ENCODE results near the gene PDK2.

GRCh38 chr17:50108556-50108955, 13.4 kb downstream of the PDK2 start:
- TF ChIP-seq YY1 (IDR thresholded peaks at IDR 0.05; ENCODE audit: low read depth, low read length) (no peak), POU2F2 (IDR thresholded peaks at IDR 0.05; ENCODE audit: borderline replicate concordance, low read depth, low read length) (no peak), POLR2A (IDR thresholded peaks at IDR 0.05; ENCODE audit: low read depth, low read length) (no peak), PBX3 (IDR thresholded peaks at IDR 0.05; ENCODE audit: insufficient replicate concordance, low read depth, low read length) (no peak), CTCF (IDR thresholded peaks at IDR 0.05 in 2 of 3, conservative IDR thresholded peaks at IDR 0.05 in 1 of 3; ENCODE audit: control insufficient read depth in 2 of 3, extremely low read depth in 1 of 3, insufficient read depth in 1 of 3, low read depth in 3 of 3, low read length in 3 of 3) (no peak), EZH2 (IDR thresholded peaks at IDR 0.05; ENCODE audit: borderline replicate concordance, control insufficient read depth, low read depth, low read length) (no peak), SREBF2 (IDR thresholded peaks at IDR 0.05; ENCODE audit: low read length) (no peak), POLR2AphosphoS5 (IDR thresholded peaks at IDR 0.05; ENCODE audit: low read length) (no peak), BHLHE40 (IDR thresholded peaks at IDR 0.05; ENCODE audit: borderline replicate concordance in 1 of 2, low read depth in 2 of 2, low read length in 1 of 2) (no peak), SMARCA5 (IDR thresholded peaks at IDR 0.05) (no peak), BRCA1 (IDR thresholded peaks at IDR 0.05; ENCODE audit: low read depth, low read length) (no peak)
